NCI-H510A treated with DMSO at 0.1 percent for 48 hours (cell line): Measurements from ENCODE around the gene SCAP.

Source experiments
- DNase-seq: peaks from one replicate; lab custom pipeline; 2025; lab: John Stamatoyannopoulos, UW

The SCAP gene

DNA sequence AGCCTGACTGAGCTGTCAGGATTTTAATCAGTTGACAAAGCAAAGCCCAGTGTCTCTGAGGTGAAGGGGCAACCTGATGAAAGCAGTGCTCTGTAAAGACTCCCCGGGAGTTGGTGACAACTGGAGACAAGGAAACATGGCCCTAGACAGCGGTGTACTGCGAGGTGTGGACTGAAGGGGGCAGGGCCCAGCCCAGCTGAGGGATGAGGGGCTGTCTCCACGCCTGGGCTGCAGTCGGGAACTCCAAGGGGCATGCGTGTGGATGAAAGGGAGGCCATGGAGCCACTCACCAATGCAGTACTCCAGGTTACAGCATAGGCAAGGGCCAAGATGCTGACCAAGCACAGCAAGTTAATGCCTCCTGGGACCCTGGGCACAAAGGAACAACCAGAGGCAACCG is 45.1 kb downstream of the SCAP start:
- DNase-seq, result no peak

DNA sequence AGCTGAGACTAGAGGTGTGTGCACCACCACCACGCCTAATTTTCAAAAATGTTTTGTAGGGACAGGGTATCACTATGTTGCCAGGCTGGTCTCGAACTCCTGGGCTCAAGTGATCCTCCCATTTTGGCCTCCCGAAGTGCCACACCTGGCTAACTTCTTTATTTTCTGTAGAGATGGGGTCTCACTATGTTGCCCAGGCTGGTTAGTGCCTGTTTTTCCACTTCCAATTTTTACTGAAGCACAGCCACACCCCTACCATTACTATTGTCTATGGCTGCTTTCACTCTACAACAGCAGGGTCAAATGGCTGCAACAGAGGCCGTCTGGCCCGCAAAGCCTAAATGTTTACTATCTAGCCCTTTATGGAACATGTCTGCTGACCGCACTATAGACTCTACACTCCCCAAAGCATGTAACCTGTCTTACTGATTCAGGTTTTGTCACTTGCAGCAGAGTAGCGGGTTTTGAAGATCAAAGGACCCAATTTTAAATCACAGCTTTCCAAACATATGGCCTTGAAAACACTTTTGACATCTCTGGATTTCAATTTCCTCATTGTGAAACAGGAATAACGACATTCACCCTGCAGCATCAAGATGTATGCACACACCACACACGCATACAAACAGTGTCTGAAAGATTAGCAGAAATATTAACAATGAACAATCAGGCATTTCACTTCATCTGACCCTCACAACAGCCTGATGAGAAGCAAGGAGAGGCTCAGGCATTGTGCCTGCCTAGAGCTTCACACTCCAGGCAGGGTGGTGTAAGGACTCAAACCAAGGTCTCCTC is 46.1 kb downstream of the SCAP start:
- DNase-seq, result no peak

DNA sequence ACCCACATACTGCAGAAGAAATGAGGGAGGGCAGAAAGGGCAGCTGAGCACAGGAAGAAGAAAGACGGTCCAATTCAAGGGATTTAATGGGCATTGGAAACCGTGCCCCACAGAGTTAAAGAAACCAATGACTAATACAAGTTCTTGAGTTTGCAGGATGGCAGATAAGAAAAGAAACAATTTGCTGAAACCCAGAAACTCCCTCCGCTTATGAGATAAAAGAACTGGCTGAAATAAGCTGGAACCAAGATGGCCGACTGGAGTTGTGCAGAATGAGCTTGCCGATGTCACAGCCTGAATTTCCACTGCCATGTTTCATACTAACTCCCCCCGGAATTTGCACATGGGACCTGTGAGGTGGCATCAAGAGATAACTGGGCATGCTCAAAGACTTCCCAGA is 47.1 kb downstream of the SCAP start:
- no peak for DNase-seq

DNA sequence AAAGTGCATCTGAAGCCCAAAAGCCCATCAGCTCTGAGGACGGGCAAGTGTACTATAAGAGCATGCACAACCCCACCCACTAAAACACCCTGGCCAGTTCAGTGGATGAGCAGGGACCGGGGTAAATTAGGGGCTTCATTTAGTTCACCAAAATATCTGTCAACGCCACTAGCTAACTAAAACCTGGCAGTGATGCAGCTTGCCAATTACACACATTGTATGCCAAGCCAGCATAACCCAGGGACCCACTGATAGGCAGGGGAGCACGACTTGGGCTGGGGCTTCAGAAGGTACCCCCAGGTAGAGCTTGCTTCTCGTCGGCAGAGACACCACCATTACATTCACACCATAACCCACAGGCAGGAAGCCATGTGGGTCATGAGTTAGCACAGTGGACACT is 47.9 kb downstream of the SCAP start:
- DNase-seq, result no peak

DNA sequence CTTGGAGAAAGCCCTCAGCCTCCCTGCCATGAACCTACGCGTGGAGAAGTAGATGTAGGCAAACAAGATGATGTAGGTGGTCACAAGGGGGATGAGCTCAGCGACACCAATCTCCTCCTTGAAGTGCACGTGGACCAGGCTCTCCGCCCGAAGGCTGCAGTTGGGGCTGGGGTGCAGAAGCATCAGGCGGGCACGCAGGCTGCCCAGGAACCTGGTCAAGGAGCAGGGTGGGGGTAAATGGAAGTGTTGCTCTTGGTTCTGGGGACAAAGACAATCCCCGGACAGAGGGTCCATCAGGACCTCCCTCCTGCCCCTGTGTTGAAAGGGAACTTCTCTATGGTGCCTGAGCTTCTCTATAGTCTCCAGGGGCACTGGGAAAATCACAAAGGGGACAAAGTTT is 49.8 kb downstream of the SCAP start:
- no peak for DNase-seq

DNA sequence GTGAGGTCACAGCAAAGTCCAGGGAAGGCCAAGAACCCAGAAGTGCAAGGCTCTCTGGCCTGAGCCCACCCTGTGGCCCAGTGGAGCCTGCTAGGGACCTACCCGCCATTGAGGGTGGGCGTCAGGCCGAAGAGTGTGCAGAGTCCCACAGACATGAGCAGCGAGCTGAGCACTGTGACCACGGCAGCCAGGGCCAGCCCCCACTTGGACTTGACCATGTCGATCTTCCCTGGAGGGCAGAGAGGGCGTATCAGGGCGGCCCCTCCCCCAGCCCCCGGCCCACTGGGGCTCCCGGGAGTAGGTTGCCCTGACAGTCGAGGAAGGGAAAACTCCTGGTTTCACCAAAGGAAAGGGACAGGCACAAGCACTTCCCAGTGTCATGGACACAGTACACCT is 50.4 kb downstream of the SCAP start:
- no peak for DNase-seq

DNA sequence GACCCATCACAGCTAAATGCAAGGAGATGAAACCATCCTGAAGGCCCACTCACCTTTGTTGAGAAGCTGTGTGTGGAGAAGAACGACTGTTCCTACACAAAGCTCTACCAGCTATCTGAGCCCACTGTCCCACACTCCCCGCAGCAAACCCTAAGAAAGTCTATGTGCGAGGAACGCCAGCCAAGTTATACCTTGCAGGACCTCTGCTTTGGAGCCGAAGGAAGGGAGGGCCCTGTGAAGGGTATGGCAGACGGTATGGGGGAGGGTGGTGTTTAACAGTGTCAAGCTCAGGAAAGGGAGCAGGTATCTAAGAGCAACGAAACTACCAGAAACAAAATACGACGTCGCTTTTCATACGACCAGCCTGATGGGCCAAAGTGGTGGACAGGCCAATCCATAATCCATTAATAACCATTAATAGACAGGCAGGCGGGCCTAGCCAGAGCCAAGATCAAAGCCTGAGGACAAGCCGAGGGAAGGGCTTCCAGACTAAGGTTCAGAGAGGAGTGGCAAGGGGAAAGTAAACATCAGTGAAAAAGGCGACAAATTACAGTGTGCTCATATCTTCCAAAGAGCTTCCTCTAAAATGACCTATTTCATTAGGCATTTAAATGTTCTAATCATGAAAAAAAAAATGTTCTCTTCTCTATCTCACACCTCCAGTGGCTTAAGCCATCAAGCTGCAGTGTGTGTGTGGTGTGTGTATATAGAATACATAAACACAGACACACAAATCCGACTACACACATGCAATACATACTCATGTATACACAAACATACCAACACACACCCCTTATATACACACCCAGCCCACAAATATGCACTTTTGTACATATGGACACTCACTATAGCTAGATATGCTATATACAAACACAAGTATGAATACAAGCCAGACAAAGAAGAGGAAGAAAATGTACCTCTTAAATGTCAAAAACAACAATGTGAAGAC is 51.0 kb downstream of the SCAP start:
- DNase-seq, result no peak

DNA sequence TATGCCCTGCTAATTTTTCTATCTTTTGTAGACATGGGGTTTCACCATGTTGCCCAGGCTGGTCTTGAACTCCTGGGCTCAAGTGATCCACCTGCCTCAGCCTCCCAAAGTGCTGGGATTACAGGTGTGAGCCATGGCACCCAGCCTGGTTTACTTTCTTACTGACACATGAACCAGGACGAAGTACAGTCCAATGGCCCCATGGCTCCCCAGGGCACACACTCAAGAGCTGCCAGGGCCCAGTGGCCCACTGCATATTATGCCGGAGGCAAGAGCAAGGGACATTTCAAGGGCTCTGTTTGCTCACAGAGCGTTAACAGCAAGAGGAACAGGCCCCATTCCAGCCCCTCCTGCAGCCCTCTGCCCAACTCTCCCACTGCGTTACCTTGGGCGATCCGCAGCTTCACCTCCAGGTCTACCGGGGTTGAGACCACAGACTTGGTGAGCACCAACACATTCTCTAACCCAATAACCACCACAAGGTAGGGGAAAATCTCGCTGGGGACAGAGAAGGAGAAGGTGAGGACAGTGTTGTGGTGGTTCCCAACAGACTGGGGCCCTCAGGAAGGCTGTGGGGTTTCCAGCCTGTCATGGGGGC is 52.1 kb downstream of the SCAP start:
- DNase-seq, result no peak

DNA sequence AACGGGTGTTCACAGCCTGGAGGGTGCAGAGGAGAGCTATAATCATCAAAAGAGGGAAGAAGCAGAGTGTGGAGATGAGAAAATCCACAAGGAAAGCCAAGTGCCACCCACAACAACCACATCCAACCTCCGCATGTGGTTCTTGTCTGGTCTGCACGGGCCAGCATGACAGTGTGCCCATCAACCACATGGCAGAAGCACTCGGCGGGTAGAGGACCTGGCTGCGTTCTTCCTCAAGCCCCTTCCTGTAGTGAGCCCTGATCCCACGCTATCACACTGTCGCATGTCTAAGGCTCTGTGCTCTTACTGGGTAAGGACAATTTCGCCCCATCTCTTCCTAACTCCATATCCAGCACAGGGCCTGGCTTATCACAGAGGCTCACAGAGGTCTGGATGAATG is 53.0 kb downstream of the SCAP start:
- no peak for DNase-seq

DNA sequence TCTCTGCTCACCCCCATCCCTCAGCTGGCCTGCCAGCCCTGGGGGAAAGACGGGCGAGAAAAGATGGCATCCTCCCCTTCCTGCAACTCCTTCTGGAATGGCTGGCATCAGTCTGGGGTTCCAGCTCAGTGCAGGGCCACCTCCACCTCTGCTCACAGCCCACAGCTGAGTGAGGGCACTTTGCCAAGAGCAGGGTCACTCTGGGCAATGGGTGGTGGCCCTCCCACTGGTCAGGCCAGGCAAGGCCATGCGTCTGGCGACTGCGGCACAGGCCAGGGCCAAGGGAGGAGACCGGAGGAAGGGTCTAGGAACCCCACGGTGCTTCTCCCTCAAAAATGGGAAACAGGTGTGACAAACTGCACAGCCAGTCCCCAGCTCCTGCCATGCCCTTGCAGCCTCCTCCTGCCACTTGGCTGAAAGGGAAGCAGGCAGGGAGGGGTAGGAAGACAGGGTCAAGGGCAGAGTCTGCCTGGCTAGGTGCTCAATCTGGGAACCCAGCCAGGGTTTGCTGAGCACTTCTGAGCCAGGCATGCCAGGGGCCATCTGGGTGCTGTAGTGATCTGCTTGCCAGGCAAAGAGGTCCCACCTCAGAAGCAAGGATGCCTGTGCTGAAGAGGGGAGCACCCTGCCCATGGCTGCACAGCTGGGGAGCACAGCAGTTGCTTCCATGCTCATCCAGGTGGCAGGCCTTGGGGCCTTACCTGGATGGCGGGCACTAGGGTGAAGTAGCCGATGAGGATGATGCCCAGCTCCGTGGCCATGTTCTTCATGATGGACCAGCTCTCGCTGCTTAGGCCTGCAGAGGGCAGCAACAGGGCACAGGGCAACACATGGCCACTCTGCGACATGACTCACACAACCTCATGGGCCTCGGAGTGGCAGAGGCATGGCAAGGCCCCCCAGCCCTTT is 53.7 kb downstream of the SCAP start:
- DNase-seq, result no peak

DNA sequence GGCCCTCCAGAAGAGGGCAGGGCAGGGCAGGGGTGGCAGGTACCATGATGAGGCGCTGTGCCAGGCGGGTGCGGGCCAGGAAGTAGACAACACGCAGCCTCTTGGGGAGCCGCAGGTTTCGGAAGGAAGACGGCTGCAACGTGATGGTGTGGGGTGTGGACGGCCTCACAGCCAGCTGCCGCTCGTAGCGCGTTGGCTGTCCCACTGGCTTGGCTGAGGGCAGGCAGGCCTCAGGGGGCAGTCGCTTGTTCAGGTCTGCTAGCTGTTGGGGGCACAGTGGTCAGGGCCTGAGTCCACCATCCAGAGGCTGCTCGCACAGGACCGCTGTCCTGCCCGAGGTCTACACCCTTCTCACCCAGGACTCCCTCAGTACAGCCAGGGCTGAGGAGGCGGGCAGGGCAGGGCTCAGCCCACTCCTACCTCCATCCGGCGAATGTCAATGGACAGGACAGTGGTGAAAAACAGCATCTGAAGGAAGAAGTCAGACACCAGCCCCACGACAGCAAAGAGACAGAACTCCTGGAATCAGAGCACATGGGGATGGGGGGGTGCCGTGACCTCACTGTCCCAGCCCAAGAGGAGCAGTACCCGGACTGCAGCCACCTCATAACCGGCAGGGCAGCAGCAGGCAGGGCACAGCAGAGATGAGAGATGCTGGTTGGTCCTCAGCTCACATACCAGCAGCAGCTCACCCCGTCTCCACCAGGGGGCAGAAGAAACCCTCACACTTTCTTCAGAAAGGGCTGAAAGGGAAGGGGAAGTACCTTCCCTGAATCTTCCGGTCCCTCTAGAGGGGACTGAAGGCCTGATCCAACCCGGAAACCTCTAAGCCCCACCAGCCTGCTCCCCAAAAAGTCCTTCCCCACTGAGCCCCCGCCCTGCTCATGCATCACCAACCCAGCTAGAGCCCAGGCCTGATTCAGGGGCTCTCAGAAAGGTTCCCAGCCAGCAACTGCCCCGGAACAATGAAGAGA is 54.9 kb downstream of the SCAP start:
- peak; percentile 37 for DNase-seq

DNA sequence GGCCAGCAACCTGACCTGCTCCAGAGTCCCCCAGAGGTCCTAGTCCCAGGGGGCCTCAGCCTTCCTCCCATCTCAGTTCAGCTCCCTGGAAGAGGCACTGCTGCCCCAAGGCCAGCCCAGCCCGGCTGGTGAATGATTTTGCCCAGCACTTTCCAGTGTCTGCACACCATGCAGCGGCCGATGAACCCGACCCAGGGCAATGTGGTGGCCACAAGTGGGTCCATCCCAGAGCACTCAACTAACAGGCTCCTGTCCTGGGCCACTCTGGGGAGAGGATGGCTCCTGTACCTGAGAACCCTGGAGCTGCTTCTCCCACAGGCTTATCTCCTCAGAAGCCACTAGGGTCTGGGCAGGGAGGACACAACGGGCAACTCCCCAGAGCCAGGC is 55.7 kb downstream of the SCAP start:
- DNase-seq, result no peak

DNA sequence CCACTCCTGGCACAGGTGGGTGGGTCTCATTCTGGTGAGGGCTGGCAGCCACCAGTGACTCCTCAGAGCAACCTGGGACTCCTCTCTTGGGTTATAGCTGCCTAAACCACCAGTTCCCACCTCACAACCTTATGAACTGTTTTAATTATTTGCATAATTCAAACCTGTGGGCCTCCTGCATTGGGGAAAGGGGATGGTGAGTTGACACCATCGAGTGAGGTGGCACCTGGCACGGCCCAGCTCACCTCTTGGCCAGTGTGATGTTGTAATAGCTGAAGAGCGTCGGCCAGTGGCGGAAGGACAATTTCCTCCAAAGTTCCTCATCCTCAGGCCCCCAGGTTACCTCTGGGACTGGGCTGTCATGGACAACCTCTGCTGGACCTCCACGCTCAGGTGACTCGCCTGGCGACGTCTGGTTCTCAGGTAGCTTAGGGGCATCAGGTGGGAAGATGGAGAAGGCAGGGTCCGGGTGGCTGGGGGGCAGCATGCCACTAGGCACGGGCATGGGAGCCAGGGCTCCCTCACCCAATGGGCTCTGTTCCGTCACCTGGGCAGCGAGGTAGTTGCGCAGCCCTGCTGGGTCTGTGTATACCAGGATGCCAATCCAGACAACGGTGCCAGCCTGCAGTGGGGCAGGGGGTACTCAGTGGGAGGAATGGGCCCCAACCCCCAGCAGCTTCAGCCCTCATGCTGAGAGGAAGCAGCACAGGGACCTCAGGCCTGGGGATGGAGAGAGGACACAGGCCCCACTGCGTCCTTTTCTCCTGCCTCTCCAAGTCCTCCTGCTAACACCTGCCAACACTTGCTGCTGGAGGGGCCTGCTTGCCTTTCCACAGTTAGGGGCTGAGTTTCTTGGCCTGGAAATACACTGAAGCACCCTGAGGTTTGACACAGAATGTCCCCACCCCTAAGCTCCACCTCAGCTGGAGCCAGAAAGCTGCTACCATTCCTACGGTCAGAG is 56.4 kb downstream of the SCAP start:
- DNase-seq, result no peak

DNA sequence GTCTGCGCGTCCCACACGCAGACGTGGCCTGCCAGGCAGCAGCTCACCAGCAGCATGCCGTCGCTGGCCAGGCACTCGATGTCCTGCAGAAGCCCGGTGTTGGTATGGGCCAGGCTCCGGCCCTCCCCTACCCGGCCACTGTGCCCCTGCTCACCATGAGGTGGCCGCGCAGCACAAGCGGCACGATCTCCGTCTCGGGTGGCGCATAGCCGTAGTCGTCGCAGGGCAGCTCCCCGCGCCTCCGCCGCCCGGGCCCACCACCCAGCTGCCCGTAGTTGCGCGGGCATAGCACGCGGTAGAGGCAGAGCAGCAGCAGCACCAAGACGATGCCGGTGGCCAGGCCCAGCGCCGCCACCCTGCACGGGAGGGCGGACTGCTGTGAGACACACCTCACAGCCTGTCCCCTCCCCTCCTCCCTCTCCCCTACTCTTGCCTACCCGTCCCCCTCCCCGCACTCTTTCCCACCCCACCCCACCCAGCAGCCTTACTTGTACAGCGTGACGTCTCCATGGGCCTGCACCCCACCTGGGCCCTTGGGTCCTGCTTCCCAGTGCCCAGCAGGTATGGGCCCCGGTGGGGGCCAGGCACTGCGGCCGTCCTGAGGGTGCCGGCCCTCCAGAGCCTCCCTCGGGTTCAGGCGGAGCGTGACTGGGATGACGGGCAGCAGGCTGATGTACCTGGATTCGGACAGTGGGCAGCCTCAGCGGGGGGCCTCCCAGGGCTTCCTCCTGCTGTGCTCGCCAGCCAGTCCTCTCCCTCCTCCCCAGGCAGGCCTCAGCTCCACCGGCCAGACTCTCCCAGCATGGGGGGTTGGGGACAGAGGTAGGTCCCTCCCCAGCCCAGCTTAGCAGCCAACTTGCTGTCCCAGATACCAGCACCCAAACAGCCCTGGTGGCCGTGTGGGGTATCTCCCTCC is 57.3 kb downstream of the SCAP start:
- no peak for DNase-seq

DNA sequence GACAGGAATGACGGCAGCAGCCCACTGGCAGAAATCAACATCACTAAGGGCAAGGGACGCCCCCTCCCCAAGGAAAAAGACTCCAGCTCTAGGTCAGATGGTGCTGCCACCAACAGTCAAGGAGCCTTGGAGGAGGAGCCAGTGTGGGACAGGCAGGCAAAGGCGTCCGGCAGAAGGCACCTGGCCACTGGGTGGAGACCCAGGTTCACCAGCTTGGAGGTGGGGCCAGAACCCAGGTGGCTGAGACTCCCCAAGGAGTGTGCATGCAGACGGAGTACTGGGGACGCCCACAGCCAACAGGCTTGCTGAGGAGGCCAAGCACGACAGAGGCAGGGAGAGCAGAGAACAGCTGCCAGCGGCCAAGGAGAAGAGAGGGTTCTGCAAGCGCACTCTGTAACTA is 59.7 kb downstream of the SCAP start:
- DNase-seq, result peak; percentile 30

DNA sequence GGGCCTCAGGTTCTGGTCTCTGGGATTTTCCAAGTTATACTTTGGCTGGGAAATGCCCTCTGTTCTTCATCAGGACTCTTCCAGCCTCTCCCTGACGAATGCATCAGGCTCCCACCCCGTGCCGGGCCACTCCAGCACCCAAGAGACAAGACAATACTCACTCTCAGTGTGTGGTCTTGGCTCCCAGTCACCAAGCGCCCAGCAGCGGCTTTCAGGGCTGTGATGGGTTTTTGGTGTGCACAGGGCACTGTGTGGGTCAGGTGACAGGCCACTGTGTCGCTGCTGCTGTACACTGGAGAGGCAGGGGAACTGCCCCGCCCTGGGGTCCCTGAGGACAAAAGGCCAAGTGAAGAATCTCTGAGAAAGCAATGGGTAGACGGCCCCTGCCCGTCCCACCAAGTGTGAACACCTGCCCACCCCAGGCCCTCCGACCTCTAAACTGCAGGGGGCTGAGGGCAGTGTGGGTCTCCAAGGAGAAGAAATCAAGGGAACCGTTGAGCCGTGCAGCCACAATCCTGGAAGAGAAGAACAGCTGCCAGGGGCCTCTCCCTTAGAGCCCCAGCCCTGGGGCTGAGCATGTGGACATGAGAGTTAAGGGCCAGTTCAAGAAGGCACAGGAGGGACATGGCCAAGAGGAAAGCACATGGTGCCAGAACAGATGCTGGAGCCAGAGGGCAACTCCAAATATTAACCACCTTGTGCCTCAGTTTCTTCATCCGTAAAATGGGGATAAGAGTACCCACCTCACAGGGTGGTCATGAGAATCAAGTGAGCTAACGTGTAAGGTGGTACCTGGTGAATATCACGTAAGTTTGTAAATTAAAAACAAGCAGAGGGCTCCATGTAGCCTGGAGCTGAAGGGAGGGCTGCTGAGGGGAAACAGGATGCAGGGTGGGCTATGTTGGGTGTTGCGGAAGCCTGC is 60.8 kb downstream of the SCAP start:
- no peak for DNase-seq

DNA sequence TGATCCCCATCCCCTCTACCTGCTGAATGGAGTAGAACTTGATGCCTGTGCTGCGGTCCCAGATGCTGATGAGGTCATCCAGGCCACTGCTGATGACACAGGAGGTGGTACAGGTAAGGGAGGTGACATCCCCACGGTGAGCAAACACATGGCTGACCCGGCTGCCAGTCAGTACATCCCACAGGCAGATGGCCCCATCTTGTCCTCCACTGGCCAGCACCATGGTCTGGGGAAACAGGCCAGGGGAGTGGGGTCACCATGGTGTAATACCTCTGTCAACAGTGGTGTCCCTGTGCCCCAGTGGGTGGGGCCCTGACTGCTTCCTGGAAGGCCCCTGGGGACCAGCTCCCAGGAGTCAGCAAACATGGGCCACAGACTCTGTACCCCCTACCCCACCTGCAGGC is 61.6 kb downstream of the SCAP start:
- no peak for DNase-seq
